PFSK-1 (cell line): ENCODE results near the gene KCNG4.

Source experiments
- POLR2AphosphoS5 ChIP-seq: IDR thresholded peaks from 2 replicates; pipeline ENCODE4 v1.6.1; 2012; ENCODE audit warnings: low read depth, mild to moderate bottlenecking, control low read depth, low read length, moderate library complexity
- TAF1 ChIP-seq: IDR thresholded peaks from 2 replicates; pipeline ENCODE4 v1.6.1; 2012; ENCODE audit warnings: low read length, control low read depth, borderline replicate concordance; ENCODE audit not compliant: insufficient read depth
- TF ChIP-seq, protein P1 (sequence below), 2 experiments: IDR thresholded peaks; 2 replicates each; pipeline versions ENCODE4 v1.6.1 to v1.8.0; 2011 to 2012; ENCODE audit warnings: low read depth in 2 of 2, low read length in 2 of 2, control low read depth in 1 of 2, inconsistent platforms in 1 of 2, mild to moderate bottlenecking in 1 of 2, moderate library complexity in 1 of 2; ENCODE audit not compliant: insufficient read depth in 1 of 2

DNA sequence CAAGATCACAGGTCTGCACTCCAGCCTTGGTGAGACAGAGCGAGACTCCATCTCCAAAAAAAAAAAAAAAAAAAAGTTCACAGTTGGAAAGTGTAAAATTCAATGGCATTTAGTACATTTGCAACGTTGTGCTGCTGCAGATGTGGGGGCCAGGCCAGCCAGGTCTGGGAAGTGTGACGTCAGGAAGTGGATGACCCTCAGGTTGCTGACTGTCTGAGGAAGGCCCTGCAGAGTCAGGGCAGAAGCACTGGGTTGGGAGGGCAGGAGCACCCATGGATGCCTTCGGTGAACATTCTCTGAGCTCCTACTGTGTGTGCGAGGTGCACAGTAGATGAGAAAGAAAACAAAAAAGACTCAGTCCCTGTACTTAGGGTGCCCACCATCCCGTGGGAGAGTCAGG is 42.7 kb upstream of the KCNG4 start:
- TF ChIP-seq TAF1 (no peak), POLR2AphosphoS5 (no peak)
- TF ChIP-seq, protein P1, sequence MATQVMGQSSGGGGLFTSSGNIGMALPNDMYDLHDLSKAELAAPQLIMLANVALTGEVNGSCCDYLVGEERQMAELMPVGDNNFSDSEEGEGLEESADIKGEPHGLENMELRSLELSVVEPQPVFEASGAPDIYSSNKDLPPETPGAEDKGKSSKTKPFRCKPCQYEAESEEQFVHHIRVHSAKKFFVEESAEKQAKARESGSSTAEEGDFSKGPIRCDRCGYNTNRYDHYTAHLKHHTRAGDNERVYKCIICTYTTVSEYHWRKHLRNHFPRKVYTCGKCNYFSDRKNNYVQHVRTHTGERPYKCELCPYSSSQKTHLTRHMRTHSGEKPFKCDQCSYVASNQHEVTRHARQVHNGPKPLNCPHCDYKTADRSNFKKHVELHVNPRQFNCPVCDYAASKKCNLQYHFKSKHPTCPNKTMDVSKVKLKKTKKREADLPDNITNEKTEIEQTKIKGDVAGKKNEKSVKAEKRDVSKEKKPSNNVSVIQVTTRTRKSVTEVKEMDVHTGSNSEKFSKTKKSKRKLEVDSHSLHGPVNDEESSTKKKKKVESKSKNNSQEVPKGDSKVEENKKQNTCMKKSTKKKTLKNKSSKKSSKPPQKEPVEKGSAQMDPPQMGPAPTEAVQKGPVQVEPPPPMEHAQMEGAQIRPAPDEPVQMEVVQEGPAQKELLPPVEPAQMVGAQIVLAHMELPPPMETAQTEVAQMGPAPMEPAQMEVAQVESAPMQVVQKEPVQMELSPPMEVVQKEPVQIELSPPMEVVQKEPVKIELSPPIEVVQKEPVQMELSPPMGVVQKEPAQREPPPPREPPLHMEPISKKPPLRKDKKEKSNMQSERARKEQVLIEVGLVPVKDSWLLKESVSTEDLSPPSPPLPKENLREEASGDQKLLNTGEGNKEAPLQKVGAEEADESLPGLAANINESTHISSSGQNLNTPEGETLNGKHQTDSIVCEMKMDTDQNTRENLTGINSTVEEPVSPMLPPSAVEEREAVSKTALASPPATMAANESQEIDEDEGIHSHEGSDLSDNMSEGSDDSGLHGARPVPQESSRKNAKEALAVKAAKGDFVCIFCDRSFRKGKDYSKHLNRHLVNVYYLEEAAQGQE (IDR thresholded peaks at IDR 0.05; ENCODE audit: insufficient read depth in 1 of 2, low read depth in 2 of 2, low read length in 2 of 2) = no peak
